Ascending aorta (tissue), 2 donors: Measurements from ENCODE around the gene CAMK1D. TPM values are rescaled to one million over a fixed set of nuclear protein-coding genes. Genes with fewer than 3 reads are reported as not detected.
"Not testable (repeated sequence)": the region's sequence is repeated elsewhere in the genome, so short reads cannot be mapped to it uniquely, and the experiment has no call there.

Source experiments
- DNase-seq, 2 donors: peaks; one replicate each; pipeline ENCODE4 v3.0.0-alpha.2; 2019; ENCODE audit warnings: low spot score in 2 of 2
- H3K27ac ChIP-seq, 2 donors: fragments of 200-600 bp; sonication (generic); one replicate each; pipeline ENCODE4 v1.5.1; 2016 to 2017; ENCODE audit warnings: mild to moderate bottlenecking in 1 of 2
- H3K27me3 ChIP-seq: fragments of 200-600 bp; sonication (generic); one replicate; pipeline ENCODE4 v1.5.1; 2017
- H3K36me3 ChIP-seq, 2 donors: fragments of 200-600 bp; sonication (generic); one replicate each; pipeline ENCODE4 v1.5.1; 2016
- H3K4me1 ChIP-seq, 2 donors: fragments of 200-600 bp; sonication (generic); one replicate each; pipeline ENCODE4 v1.5.1; 2016 to 2017; ENCODE audit warnings: mild to moderate bottlenecking in 1 of 2
- H3K4me3 ChIP-seq, 2 donors: fragments of 200-600 bp; sonication (generic); one replicate each; pipeline ENCODE4 v1.5.1; 2016 to 2017; ENCODE audit warnings: mild to moderate bottlenecking in 1 of 2
- H3K9me3 ChIP-seq, 2 donors: fragments of 200-600 bp; sonication (generic); one replicate each; pipeline ENCODE4 v1.5.1; 2016
- intact Hi-C: fragments of 100-400 bp; cut with DNase I; formaldehyde crosslinking; loops from one replicate; pipeline ENCODE4 v1.15.1; 2023
- total RNA-seq: library from RNA; depleted of rRNA; stranded (reverse); fragments of >200 nt; gene quantifications from one replicate; pipeline ENCODE4 v1.1.0, GENCODE V29; 2016
- TF ChIP-seq, protein P1 (sequence below), 3 experiments: fragments of 200-600 bp in 2 of 3; fragments of 450-650 bp in 1 of 3; sonication (generic) in 2 of 3; IDR thresholded peaks; one replicate each; pipeline ENCODE4 v1.5.1; 2016 to 2019; ENCODE audit warnings: antibody characterized with exemption in 3 of 3, mild to moderate bottlenecking in 1 of 3, moderate library complexity in 1 of 3

Gene CAMK1D
- total RNA-seq, 1 donor from 2014 or later, result 4.2 TPM

DNA sequence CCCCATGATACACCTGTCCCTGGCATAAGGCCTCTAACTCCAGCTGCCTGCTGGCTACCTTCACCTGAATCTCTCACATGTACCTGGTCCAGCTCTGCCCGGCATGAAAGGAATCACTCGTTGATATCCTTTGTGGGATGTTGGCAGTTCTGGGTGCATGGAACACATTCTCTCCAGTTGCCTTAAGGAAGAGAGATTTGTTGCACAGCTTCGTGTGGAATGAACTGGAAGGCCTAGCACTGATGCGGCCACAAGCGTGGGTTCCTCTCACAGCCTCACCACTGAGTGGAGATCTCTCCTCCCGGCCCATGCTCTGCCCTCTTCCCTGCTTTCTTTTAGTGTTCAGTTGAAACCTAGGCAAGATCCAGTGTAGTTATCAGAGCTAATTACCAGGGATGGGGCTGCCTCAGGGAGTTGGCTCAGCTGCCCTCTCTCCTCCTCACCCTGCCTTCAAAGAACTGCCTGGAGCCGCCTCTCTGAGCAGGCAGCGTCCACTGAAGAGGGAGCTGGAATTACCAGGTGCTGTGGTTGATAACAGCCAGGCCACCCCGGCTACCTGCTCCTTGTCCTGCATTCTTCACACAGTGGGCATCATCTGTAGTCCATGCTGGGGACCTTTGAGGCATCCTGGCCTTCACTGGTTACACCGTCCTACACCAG is 457.9 kb downstream of the CAMK1D start:
- Histone ChIP-seq H3K4me3 (no peak overlapping the region), H3K4me1 (no peaks in the 10 kb centered on the region), H3K36me3 (no peaks in the 10 kb centered on the region), H3K9me3 (no peaks in the 10 kb centered on the region), H3K27ac (no peak overlapping the region), H3K27me3 (no peaks in the 10 kb centered on the region)
- DNase-seq, result no peak
- TF ChIP-seq, protein P1, sequence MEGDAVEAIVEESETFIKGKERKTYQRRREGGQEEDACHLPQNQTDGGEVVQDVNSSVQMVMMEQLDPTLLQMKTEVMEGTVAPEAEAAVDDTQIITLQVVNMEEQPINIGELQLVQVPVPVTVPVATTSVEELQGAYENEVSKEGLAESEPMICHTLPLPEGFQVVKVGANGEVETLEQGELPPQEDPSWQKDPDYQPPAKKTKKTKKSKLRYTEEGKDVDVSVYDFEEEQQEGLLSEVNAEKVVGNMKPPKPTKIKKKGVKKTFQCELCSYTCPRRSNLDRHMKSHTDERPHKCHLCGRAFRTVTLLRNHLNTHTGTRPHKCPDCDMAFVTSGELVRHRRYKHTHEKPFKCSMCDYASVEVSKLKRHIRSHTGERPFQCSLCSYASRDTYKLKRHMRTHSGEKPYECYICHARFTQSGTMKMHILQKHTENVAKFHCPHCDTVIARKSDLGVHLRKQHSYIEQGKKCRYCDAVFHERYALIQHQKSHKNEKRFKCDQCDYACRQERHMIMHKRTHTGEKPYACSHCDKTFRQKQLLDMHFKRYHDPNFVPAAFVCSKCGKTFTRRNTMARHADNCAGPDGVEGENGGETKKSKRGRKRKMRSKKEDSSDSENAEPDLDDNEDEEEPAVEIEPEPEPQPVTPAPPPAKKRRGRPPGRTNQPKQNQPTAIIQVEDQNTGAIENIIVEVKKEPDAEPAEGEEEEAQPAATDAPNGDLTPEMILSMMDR (IDR thresholded peaks at IDR 0.05), result no peak
- intact Hi-C loops, result no loop called here

GRCh38 chr10:12808014-12808613 is 458.8 kb downstream of the CAMK1D start:
- Histone ChIP-seq H3K36me3 (no peaks in the 10 kb centered on the region), H3K4me3 (no peak overlapping the region), H3K9me3 (no peaks in the 10 kb centered on the region), H3K27me3 (no peaks in the 10 kb centered on the region), H3K4me1 (no peaks in the 10 kb centered on the region), H3K27ac (no peak overlapping the region)
- no peak for DNase-seq
- intact Hi-C loops, result no loop called here
- TF ChIP-seq, protein P1 (IDR thresholded peaks at IDR 0.05), result no peak

GRCh38 chr10:12810046-12810445 is 460.7 kb downstream of the CAMK1D start:
- H3K36me3 ChIP-seq, intact Hi-C loops, H3K27ac ChIP-seq, H3K4me1 ChIP-seq, H3K4me3 ChIP-seq, H3K9me3 ChIP-seq, DNase-seq, H3K27me3 ChIP-seq: not testable (repeated sequence)
- TF ChIP-seq, protein P1 (IDR thresholded peaks at IDR 0.05), result peak in 2 of 3 experiments; percentile 11 to 12

DNA sequence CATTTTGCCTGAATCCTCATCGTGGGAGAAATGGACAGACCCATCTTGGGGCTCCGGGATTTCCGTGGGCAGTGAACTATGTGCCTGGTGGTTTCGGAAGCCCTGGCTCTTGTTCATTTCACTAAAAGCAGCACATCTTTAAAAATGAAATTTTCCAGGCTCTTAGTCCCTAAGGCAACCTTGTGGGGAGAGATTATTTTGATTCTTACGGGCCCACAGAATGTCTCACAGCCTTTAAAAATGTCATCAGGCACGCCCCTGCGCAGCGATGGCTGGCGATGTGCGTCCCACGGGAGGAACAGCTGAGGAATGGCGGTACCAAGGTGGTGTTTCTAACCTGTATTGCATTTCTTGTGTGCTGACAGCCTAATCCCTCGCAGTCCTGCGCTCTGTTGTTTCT is 462.5 kb downstream of the CAMK1D start:
- no peaks in the 10 kb centered on the region for H3K4me1 ChIP-seq
- H3K27ac ChIP-seq, result no peak overlapping the region
- DNase-seq, result no peak
- peaks cover 0 to 17% of the 10 kb centered on the region in 2 donors for H3K36me3 ChIP-seq
- no peaks in the 10 kb centered on the region for H3K27me3 ChIP-seq
- intact Hi-C loops, result no loop called here
- H3K9me3 ChIP-seq, result peaks cover 0 to 7% of the 10 kb centered on the region in 2 donors
- no peak overlapping the region for H3K4me3 ChIP-seq
- TF ChIP-seq, protein P1 (IDR thresholded peaks at IDR 0.05), result no peak

- Histone ChIP-seq H3K9me3 (peaks cover 0 to 7% of the 10 kb centered on the region in 2 donors), H3K4me3 (no peak overlapping the region), H3K27me3 (no peaks in the 10 kb centered on the region), H3K4me1 (no peaks in the 10 kb centered on the region), H3K27ac (no peak overlapping the region), H3K36me3 (peaks cover 0 to 17% of the 10 kb centered on the region in 2 donors)
- intact Hi-C loops, result no loop called here
- DNase-seq, result no peak
- TF ChIP-seq, protein P1 (IDR thresholded peaks at IDR 0.05), result no peak
Measured at GRCh38 chr10:12812571-12812970, 463.2 kb downstream of the CAMK1D start.
